Measurements from ENCODE around the gene TM6SF1. TPM values are rescaled to one million over a fixed set of nuclear protein-coding genes. Genes with fewer than 3 reads are reported as not detected.

The TM6SF1 gene
- total RNA-seq, 1 experiment from 2014 or later: not detected

DNA sequence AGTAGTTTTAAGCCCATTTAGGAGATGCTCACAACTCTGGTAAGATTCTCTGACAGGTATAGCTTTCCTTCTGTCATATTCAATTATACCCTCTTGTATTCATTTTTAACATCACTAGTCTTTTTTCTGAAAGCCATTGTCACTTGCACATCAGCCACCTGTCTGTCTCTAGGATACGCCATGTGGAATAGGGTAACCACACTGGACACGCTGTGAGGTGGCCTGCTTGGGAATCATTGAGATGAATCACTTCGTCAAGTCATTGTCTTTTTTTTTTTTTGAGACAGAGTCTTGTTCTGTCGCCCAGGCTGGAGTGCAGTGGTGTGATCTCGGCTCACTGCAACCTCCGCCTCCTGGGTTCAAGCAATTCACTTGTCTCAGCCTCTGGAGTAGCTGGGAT is 7.4 kb downstream of the TM6SF1 start:
- no peaks in the 10 kb centered on the region for H3K36me3 Mint-ChIP-seq (ENCODE audit: insufficient read depth, unreplicated experiment)
- intact Hi-C loops (cut with micrococcal nuclease; ENCODE audit: unreplicated experiment): no loop called here
- no peak overlapping the region for H3K4me3 Mint-ChIP-seq (ENCODE audit: unreplicated experiment)
- H3K4me1 ChIP-seq: no peaks in the 10 kb centered on the region
- H3K27me3 ChIP-seq (replicated peaks; ENCODE audit: control insufficient read depth, insufficient read depth, low read length): no peaks in the 10 kb centered on the region
- no peaks in the 10 kb centered on the region for H3K9me3 ChIP-seq
- ChIA-PET POLR2A (no interaction called here), CTCF (no interaction called here)
- peaks cover 10% of the 10 kb centered on the region for H3K9me3 Mint-ChIP-seq (ENCODE audit: unreplicated experiment)
- no peaks in the 10 kb centered on the region for H3K36me3 ChIP-seq (ENCODE audit: control insufficient read depth, insufficient read depth, low read length)
- peaks cover 4% of the 10 kb centered on the region for H3K27me3 Mint-ChIP-seq (ENCODE audit: insufficient read depth, unreplicated experiment)
- DNase-seq: no peak
- no peak overlapping the region for H3K27ac Mint-ChIP-seq (ENCODE audit: unreplicated experiment)
- H3K4me3 ChIP-seq (ENCODE audit: low read depth, low read length): no peak overlapping the region
- TF ChIP-seq, protein P1, sequence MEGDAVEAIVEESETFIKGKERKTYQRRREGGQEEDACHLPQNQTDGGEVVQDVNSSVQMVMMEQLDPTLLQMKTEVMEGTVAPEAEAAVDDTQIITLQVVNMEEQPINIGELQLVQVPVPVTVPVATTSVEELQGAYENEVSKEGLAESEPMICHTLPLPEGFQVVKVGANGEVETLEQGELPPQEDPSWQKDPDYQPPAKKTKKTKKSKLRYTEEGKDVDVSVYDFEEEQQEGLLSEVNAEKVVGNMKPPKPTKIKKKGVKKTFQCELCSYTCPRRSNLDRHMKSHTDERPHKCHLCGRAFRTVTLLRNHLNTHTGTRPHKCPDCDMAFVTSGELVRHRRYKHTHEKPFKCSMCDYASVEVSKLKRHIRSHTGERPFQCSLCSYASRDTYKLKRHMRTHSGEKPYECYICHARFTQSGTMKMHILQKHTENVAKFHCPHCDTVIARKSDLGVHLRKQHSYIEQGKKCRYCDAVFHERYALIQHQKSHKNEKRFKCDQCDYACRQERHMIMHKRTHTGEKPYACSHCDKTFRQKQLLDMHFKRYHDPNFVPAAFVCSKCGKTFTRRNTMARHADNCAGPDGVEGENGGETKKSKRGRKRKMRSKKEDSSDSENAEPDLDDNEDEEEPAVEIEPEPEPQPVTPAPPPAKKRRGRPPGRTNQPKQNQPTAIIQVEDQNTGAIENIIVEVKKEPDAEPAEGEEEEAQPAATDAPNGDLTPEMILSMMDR (IDR thresholded peaks at IDR 0.05; ENCODE audit: insufficient read depth in 1 of 2, low read depth in 1 of 2, low read length in 1 of 2, severe bottlenecking in 1 of 2, unreplicated experiment in 1 of 2): no peak
- no TSS peak for BruUV-seq (replicated peaks)
- H3K4me1 Mint-ChIP-seq (ENCODE audit: low read depth, unreplicated experiment): no peaks in the 10 kb centered on the region

DNA sequence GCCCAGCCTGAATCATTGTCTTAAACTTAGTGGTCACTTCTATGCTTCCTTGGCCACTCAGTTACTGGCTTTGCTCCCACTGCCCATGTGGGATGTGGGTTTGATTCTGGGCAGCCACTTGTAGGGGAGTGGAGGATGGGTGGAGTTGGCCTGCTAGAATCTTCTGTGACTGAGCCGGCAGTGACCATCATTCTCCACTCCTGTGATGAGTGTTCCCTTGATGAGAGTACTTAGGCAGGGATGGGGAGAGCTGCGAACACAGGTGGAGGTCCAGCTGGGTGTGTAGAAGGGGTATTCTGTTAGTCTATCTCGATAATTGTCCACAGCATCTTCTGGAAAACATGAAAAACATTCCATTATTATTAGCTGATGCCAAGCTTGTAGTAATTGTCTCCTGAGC is 8.0 kb downstream of the TM6SF1 start:
- Histone ChIP-seq H3K4me1 (no peaks in the 10 kb centered on the region), H3K27me3 (replicated peaks; ENCODE audit: control insufficient read depth, insufficient read depth, low read length) (no peaks in the 10 kb centered on the region), H3K36me3 (ENCODE audit: control insufficient read depth, insufficient read depth, low read length) (no peaks in the 10 kb centered on the region), H3K9me3 (no peaks in the 10 kb centered on the region), H3K4me3 (ENCODE audit: low read depth, low read length) (no peak overlapping the region)
- no peaks in the 10 kb centered on the region for H3K36me3 Mint-ChIP-seq (ENCODE audit: insufficient read depth, unreplicated experiment)
- TF ChIP-seq, protein P1 (IDR thresholded peaks at IDR 0.05; ENCODE audit: insufficient read depth in 1 of 2, low read depth in 1 of 2, low read length in 1 of 2, severe bottlenecking in 1 of 2, unreplicated experiment in 1 of 2): no peak
- intact Hi-C loops (cut with micrococcal nuclease; ENCODE audit: unreplicated experiment): no loop called here
- POLR2A ChIA-PET: no interaction called here
- peaks cover 10% of the 10 kb centered on the region for H3K9me3 Mint-ChIP-seq (ENCODE audit: unreplicated experiment)
- H3K27ac Mint-ChIP-seq (ENCODE audit: unreplicated experiment): no peak overlapping the region
- H3K27me3 Mint-ChIP-seq (ENCODE audit: insufficient read depth, unreplicated experiment): peaks cover 4% of the 10 kb centered on the region
- no peak overlapping the region for H3K4me3 Mint-ChIP-seq (ENCODE audit: unreplicated experiment)
- no peak for DNase-seq
- CTCF ChIA-PET: no interaction called here
- no peaks in the 10 kb centered on the region for H3K4me1 Mint-ChIP-seq (ENCODE audit: low read depth, unreplicated experiment)
- no TSS peak for BruUV-seq (replicated peaks)

DNA sequence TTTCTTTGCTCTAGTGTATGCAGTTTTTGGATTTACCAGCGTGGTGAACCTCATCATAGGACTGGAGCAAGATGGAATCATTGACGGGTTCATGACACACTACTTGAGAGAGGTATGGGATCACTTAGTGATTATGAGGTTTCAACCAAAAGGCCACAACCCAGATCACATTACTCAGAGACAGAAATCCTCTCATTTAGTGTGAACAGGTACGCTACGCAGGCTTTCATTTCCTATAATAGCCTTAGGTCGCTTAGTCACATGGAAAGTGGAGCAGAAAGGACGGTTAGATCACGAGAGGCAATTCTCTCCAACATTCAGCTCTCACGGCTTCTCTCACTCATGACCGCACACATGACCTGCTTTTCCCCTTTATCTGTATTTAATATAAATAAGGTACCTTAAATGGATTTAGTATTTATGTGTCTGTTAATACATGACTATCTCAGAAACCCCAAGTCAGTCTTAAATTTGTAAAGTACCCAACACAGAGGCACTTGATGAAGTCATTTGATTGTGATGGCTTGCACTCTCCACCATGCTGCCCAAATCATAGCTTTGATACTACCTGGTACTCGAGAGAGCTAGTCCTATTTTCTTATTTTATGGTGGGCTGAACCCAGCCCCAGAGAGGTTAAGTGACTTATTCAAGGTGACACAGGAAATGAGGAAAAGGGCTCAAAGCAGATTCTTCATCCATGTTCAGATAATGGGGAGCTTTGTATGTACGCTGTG is 8.6 kb downstream of the TM6SF1 start:
- no peaks in the 10 kb centered on the region for H3K36me3 ChIP-seq (ENCODE audit: control insufficient read depth, insufficient read depth, low read length)
- no TSS peak for BruUV-seq (replicated peaks)
- H3K27me3 ChIP-seq (replicated peaks; ENCODE audit: control insufficient read depth, insufficient read depth, low read length): no peaks in the 10 kb centered on the region
- TF ChIP-seq, protein P1 (IDR thresholded peaks at IDR 0.05; ENCODE audit: insufficient read depth in 1 of 2, low read depth in 1 of 2, low read length in 1 of 2, severe bottlenecking in 1 of 2, unreplicated experiment in 1 of 2): no peak
- no peaks in the 10 kb centered on the region for H3K9me3 ChIP-seq
- no peaks in the 10 kb centered on the region for H3K36me3 Mint-ChIP-seq (ENCODE audit: insufficient read depth, unreplicated experiment)
- H3K4me1 Mint-ChIP-seq (ENCODE audit: low read depth, unreplicated experiment): no peaks in the 10 kb centered on the region
- no peak overlapping the region for H3K4me3 Mint-ChIP-seq (ENCODE audit: unreplicated experiment)
- intact Hi-C loops (cut with micrococcal nuclease; ENCODE audit: unreplicated experiment): no loop called here
- peaks cover 7% of the 10 kb centered on the region for H3K9me3 Mint-ChIP-seq (ENCODE audit: unreplicated experiment)
- no peak overlapping the region for H3K27ac Mint-ChIP-seq (ENCODE audit: unreplicated experiment)
- no peak overlapping the region for H3K4me3 ChIP-seq (ENCODE audit: low read depth, low read length)
- no peaks in the 10 kb centered on the region for H3K4me1 ChIP-seq
- POLR2A ChIA-PET: no interaction called here
- CTCF ChIA-PET: no interaction called here
- no peak for DNase-seq
- H3K27me3 Mint-ChIP-seq (ENCODE audit: insufficient read depth, unreplicated experiment): peaks cover 4% of the 10 kb centered on the region
